Fibroblast of lung (primary cell): Measurements from ENCODE around the gene TBCK. TPM values are rescaled to one million over a fixed set of nuclear protein-coding genes. Genes with fewer than 3 reads are reported as not detected.

Source experiments
- DNase-seq, 2 donors: peaks; one replicate each; pipeline versions ENCODE4 v3.0.0 to v3.0.0-alpha.2; 2010; ENCODE audit warnings: low read depth in 2 of 2
- H2AFZ ChIP-seq: 2 replicates; pipeline ENCODE4 v1.5.1; 2012; ENCODE audit warnings: low read length, control low read depth, inconsistent platforms
- H3K27ac ChIP-seq: 2 replicates; pipeline ENCODE4 v1.5.1; 2011; ENCODE audit warnings: low read length, control low read depth; ENCODE audit not compliant: insufficient read depth
- H3K27me3 ChIP-seq: 2 replicates; pipeline ENCODE4 v1.5.1; 2011; ENCODE audit warnings: mild to moderate bottlenecking, low read length; ENCODE audit not compliant: control insufficient read depth, insufficient read depth
- H3K36me3 ChIP-seq: 2 replicates; pipeline ENCODE4 v1.5.1; 2011; ENCODE audit warnings: low read length; ENCODE audit not compliant: control insufficient read depth, insufficient read depth
- H3K4me1 ChIP-seq: 2 replicates; pipeline ENCODE4 v1.5.1; 2011; ENCODE audit warnings: low read length; ENCODE audit not compliant: control insufficient read depth, insufficient read depth; ENCODE audit errors: extremely low read depth
- H3K4me2 ChIP-seq: 2 replicates; pipeline ENCODE4 v1.5.1; 2011; ENCODE audit warnings: low read length, control low read depth; ENCODE audit not compliant: insufficient read depth; ENCODE audit errors: extremely low read depth
- H3K4me3 ChIP-seq, 4 experiments: fragments of 200-600 bp in 1 of 4; sonication (generic) in 1 of 4; replicated peaks in 1 of 4; 2 replicates each; pipeline ENCODE4 v1.5.1; 2011 to 2016; ENCODE audit warnings: low read length in 4 of 4, low read depth in 3 of 4, mild to moderate bottlenecking in 3 of 4, control low read depth in 2 of 4, inconsistent platforms in 1 of 4, mixed read lengths in 1 of 4; ENCODE audit not compliant: insufficient read depth in 1 of 4; ENCODE audit errors: control extremely low read depth in 1 of 4
- H3K79me2 ChIP-seq: 2 replicates; pipeline ENCODE4 v1.5.1; 2012; ENCODE audit warnings: mild to moderate bottlenecking, low read length, inconsistent platforms; ENCODE audit not compliant: control insufficient read depth, insufficient read depth
- H3K9ac ChIP-seq: 2 replicates; pipeline ENCODE4 v1.5.1; 2011; ENCODE audit warnings: mild to moderate bottlenecking, low read length, control low read depth; ENCODE audit not compliant: insufficient read depth
- H3K9me3 ChIP-seq: 2 replicates; pipeline ENCODE4 v1.5.1; 2012; ENCODE audit warnings: low read depth, low read length; ENCODE audit not compliant: control insufficient read depth, insufficient read depth
- H4K20me1 ChIP-seq: 2 replicates; pipeline ENCODE4 v1.5.1; 2011; ENCODE audit warnings: low read length; ENCODE audit not compliant: control insufficient read depth, insufficient read depth; ENCODE audit errors: extremely low read depth
- EZH2 ChIP-seq: IDR thresholded peaks from 2 replicates; pipeline ENCODE4 v1.5.1; 2012; ENCODE audit warnings: low read length, control low read depth, mild to moderate bottlenecking; ENCODE audit errors: missing control alignments
- polyA plus RNA-seq, 2 donors: library from polyadenylated mRNA; depleted of rRNA in 1 of 2; stranded (reverse) in 1 of 2; unstranded in 1 of 2; fragments of >200 nt; gene quantifications; 2 replicates each; pipeline ENCODE4 v1.2.1, GENCODE V29; 2011 to 2012; ENCODE audit warnings: missing spikeins in 1 of 2
- total RNA-seq: library from RNA; depleted of rRNA; stranded (reverse); fragments of >200 nt; gene quantifications from 2 replicates; pipeline ENCODE4 v1.2.1, GENCODE V29; 2014
- TF ChIP-seq, protein P1 (sequence below), 2 donors: IDR thresholded peaks in 1 of 2; conservative IDR thresholded peaks in 1 of 2; 1 replicate in 1 of 2; 2 replicates in 1 of 2; pipeline ENCODE4 v1.5.1; 2011 to 2012; ENCODE audit warnings: low read length in 2 of 2, control low read depth in 1 of 2, inconsistent platforms in 1 of 2, low read depth in 1 of 2, mild to moderate bottlenecking in 1 of 2

The TBCK gene
- total and polyA plus RNA-seq, 2 donors (not counting 1 experiment from before 2014, with no cell fraction given): 29.0 to 69.9 TPM

DNA sequence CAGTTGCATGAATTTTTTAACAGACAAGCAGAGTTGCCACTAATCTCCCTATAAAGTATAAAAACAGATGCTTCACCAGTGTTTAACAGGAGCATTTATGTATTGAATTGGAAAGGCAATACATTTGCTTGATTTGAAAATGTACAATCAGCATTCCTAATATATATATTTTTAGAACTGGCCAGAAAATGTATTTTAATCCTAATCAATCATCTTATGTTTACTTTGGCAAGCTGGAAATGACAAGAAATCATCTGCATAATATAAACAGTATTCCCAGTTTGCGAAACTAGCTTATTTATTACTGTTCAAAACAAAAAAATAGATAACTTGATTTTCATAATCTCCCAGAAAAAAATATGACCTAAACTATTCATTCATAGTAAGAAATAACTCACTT lies 123.9 kb downstream of the TBCK start:
- no peak overlapping the region for H3K4me2 ChIP-seq
- no peak overlapping the region for H3K9ac ChIP-seq
- H3K4me1 ChIP-seq: no peaks in the 10 kb centered on the region
- no peak overlapping the region for H2AFZ ChIP-seq
- TF ChIP-seq EZH2: no peak
- TF ChIP-seq, protein P1, sequence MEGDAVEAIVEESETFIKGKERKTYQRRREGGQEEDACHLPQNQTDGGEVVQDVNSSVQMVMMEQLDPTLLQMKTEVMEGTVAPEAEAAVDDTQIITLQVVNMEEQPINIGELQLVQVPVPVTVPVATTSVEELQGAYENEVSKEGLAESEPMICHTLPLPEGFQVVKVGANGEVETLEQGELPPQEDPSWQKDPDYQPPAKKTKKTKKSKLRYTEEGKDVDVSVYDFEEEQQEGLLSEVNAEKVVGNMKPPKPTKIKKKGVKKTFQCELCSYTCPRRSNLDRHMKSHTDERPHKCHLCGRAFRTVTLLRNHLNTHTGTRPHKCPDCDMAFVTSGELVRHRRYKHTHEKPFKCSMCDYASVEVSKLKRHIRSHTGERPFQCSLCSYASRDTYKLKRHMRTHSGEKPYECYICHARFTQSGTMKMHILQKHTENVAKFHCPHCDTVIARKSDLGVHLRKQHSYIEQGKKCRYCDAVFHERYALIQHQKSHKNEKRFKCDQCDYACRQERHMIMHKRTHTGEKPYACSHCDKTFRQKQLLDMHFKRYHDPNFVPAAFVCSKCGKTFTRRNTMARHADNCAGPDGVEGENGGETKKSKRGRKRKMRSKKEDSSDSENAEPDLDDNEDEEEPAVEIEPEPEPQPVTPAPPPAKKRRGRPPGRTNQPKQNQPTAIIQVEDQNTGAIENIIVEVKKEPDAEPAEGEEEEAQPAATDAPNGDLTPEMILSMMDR (conservative IDR thresholded peaks at IDR 0.05 in 1 of 2, IDR thresholded peaks at IDR 0.05 in 1 of 2; ENCODE audit: low read depth in 1 of 2, low read length in 2 of 2): no peak
- no peaks in the 10 kb centered on the region for H4K20me1 ChIP-seq
- no peak overlapping the region for H3K4me3 ChIP-seq
- DNase-seq: peak in 1 of 2 donors; percentile 43
- H3K79me2 ChIP-seq: no peaks in the 10 kb centered on the region
- H3K9me3 ChIP-seq: no peaks in the 10 kb centered on the region
- no peaks in the 10 kb centered on the region for H3K36me3 ChIP-seq
- H3K27ac ChIP-seq: no peak overlapping the region
- H3K27me3 ChIP-seq: no peaks in the 10 kb centered on the region

DNA sequence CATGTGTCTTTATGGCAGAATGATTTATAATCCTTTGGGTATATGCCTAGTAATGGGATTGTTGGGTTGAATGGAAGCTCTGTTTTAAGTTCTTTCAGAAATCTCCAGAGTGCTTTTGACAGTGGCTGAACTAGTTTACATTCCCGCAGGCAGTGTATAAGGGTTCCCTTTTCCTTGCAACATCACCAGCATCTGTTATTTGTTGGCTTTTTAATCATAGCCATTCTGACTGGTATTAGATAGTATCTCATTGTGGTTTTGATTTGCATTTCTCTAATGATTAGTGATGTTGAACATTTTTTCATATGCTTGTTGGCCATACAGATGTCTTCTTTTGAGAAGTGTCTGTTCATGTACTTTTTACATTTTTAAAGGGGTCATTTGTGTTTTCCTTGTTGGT lies 129.8 kb downstream of the TBCK start:
- Histone ChIP-seq H3K4me1 (no peaks in the 10 kb centered on the region), H3K9me3 (no peaks in the 10 kb centered on the region), H3K27ac (no peak overlapping the region), H3K4me2 (no peak overlapping the region), H4K20me1 (no peaks in the 10 kb centered on the region), H3K36me3 (no peaks in the 10 kb centered on the region), H3K9ac (no peak overlapping the region), H2AFZ (no peak overlapping the region), H3K79me2 (no peaks in the 10 kb centered on the region), H3K4me3 (no peak overlapping the region), H3K27me3 (no peaks in the 10 kb centered on the region)
- DNase-seq: no peak
- TF ChIP-seq EZH2: no peak
- TF ChIP-seq, protein P1 (conservative IDR thresholded peaks at IDR 0.05 in 1 of 2, IDR thresholded peaks at IDR 0.05 in 1 of 2; ENCODE audit: low read depth in 1 of 2, low read length in 2 of 2): no peak

DNA sequence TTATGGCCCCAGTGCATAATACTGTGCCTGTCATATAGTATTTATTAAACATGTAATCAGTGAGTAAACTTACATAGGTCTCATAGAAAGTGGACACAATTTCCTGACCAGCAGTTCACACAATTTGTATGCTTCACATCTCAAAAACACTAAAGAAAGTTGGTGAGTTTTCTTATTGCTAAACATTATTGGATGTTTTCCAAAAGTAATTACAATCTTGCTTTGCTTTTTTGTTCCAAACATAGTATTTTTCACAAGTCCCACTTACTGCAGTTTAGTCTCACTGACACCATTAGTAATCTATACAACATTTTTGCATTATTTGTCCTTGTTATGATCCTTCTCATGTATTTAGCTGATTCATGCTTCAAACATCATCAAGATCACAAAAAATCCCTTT lies 132.5 kb downstream of the TBCK start:
- TF ChIP-seq EZH2: no peak
- TF ChIP-seq, protein P1 (conservative IDR thresholded peaks at IDR 0.05 in 1 of 2, IDR thresholded peaks at IDR 0.05 in 1 of 2; ENCODE audit: low read depth in 1 of 2, low read length in 2 of 2): no peak
- Histone ChIP-seq H3K27ac (no peak overlapping the region), H3K4me1 (no peaks in the 10 kb centered on the region), H3K4me2 (no peak overlapping the region), H3K4me3 (no peak overlapping the region), H3K79me2 (no peaks in the 10 kb centered on the region), H3K9ac (no peak overlapping the region), H3K9me3 (no peaks in the 10 kb centered on the region), H3K36me3 (no peaks in the 10 kb centered on the region), H4K20me1 (no peaks in the 10 kb centered on the region), H2AFZ (no peak overlapping the region), H3K27me3 (no peaks in the 10 kb centered on the region)
- DNase-seq: no peak
